HUES48 (cell line): ENCODE data around the gene CPNE4.

Source experiments
- H3K27ac ChIP-seq: one replicate; pipeline ENCODE4 v1.7.0; 2013; ENCODE audit warnings: low read depth, low read length, inconsistent platforms
- H3K27me3 ChIP-seq: 2 replicates; pipeline ENCODE4 v1.6.1; 2013; ENCODE audit warnings: mild to moderate bottlenecking, low read length; ENCODE audit not compliant: control insufficient read depth, insufficient read depth
- H3K36me3 ChIP-seq: 2 replicates; pipeline ENCODE4 v1.6.1; 2013; ENCODE audit warnings: low read length; ENCODE audit not compliant: control insufficient read depth, insufficient read depth
- H3K4me1 ChIP-seq: 2 replicates; pipeline ENCODE4 v1.6.1; 2013; ENCODE audit warnings: mild to moderate bottlenecking, low read length; ENCODE audit not compliant: control insufficient read depth, insufficient read depth
- H3K4me3 ChIP-seq: 2 replicates; pipeline ENCODE4 v1.5.1; 2013; ENCODE audit warnings: mild to moderate bottlenecking, low read depth, low read length
- H3K9ac ChIP-seq: 2 replicates; pipeline ENCODE4 v1.6.1; 2013; ENCODE audit warnings: mild to moderate bottlenecking, low read depth, low read length, moderate library complexity
- H3K9me3 ChIP-seq: 2 replicates; pipeline ENCODE4 v1.6.1; 2013; ENCODE audit warnings: low read length; ENCODE audit not compliant: control insufficient read depth, insufficient read depth

CPNE4 gene

GRCh38 chr3:131960324-131960723 is 74.5 kb downstream of the CPNE4 start:
- no peaks in the 10 kb centered on the region for H3K27me3 ChIP-seq
- no peaks in the 10 kb centered on the region for H3K9me3 ChIP-seq
- H3K27ac ChIP-seq = no peak overlapping the region
- no peaks in the 10 kb centered on the region for H3K36me3 ChIP-seq
- H3K4me3 ChIP-seq = no peak overlapping the region
- H3K4me1 ChIP-seq = peaks cover 27% of the 10 kb centered on the region
- no peak overlapping the region for H3K9ac ChIP-seq

DNA sequence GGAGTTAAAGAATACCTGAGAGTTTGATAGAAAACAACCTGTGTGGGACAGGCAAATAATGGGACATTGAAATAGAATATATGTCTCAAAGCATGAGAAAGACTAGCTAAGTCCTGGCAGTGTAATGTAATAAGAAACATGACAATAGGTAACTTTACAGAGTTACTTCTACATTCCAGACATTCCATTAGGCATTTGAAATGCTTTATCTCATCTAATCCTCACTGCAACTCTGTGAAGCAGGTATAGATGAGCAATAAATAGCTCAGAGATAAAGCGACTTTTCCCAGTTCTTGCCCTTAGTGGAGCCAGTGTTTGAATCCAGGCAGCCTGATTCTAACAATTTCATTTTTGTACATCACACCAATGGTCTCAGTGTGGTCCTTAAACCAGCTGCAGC is 76.8 kb downstream of the CPNE4 start:
- Histone ChIP-seq H3K9me3 (no peaks in the 10 kb centered on the region), H3K9ac (peak overlapping the region; percentile 43; the same call in 1 of the 2 replicates), H3K27ac (peak overlapping the region; percentile 94), H3K4me3 (peak overlapping the region; percentile 24; the same call in 1 of the 2 replicates), H3K36me3 (no peaks in the 10 kb centered on the region), H3K27me3 (no peaks in the 10 kb centered on the region), H3K4me1 (peaks cover 19% of the 10 kb centered on the region)

GRCh38 chr3:131957511-131957910 is 77.3 kb downstream of the CPNE4 start:
- no peaks in the 10 kb centered on the region for H3K9me3 ChIP-seq
- no peaks in the 10 kb centered on the region for H3K27me3 ChIP-seq
- H3K4me3 ChIP-seq = peak overlapping the region; percentile 24; the same call in 1 of the 2 replicates
- peak overlapping the region; percentile 94 for H3K27ac ChIP-seq
- H3K9ac ChIP-seq = peak overlapping the region; percentile 43; the same call in 1 of the 2 replicates
- no peaks in the 10 kb centered on the region for H3K36me3 ChIP-seq
- peaks cover 19% of the 10 kb centered on the region for H3K4me1 ChIP-seq

DNA sequence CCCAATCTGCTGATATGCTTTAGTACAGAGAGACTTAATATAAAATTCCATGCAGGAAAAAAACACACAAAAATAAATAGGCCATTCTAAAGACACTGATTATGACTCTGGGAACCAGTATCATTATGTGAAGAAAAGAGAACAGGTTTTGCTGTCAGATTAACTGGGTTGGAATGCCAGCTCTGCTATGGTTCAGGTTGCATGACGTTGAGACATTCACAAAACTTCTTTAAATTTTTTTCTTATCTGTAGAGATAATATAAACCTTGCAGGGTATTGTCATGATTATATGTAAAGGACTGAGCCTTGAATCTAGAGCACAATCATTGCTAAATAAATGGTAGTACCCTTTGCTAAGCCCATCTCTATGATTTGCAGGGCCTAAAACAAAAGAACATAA is 86.0 kb downstream of the CPNE4 start:
- Histone ChIP-seq H3K9ac (no peak overlapping the region), H3K27ac (no peak overlapping the region), H3K4me1 (no peaks in the 10 kb centered on the region), H3K36me3 (no peaks in the 10 kb centered on the region), H3K27me3 (no peaks in the 10 kb centered on the region), H3K9me3 (no peaks in the 10 kb centered on the region), H3K4me3 (no peak overlapping the region)

DNA sequence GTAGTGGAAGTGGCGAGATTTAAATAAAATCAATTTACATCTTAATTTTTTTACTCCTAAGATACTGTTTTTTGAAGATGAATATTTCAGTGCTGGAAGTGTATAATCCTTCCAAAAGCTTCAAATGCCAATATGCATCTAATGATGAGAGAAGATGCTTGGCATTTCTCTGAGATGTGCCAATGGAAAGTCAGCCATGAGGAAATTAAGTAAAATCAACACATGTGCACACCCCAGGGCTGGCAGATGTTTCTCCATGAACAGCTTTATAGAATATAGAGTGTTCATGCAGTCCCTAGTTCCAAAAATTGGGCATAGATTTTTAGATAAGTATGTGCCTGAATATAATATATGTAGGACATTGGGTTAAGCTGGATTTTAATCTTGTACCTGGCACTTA is 90.1 kb downstream of the CPNE4 start:
- no peak overlapping the region for H3K9ac ChIP-seq
- no peaks in the 10 kb centered on the region for H3K27me3 ChIP-seq
- no peak overlapping the region for H3K4me3 ChIP-seq
- no peaks in the 10 kb centered on the region for H3K36me3 ChIP-seq
- H3K4me1 ChIP-seq = no peaks in the 10 kb centered on the region
- no peaks in the 10 kb centered on the region for H3K9me3 ChIP-seq
- H3K27ac ChIP-seq = no peak overlapping the region

DNA sequence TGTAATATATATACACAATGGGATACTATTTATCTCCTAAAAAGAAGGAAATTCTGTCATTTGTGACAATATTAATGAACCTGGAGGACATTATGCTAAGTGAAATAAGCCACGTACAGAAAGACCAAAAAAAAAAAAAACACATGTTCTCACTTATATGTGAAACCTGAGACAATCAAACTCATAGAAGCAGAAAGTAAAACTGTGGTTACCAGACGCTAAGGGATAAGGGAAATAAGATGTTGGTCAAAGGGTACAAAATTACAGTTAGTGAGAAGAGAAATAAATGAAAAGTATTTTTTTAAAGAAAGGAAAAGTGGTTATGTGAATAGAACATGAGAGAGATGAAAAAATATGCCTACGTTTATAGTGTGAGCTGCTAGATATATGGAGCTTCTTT is 101.1 kb downstream of the CPNE4 start:
- Histone ChIP-seq H3K9me3 (no peaks in the 10 kb centered on the region), H3K27ac (no peak overlapping the region), H3K36me3 (no peaks in the 10 kb centered on the region), H3K4me3 (no peak overlapping the region), H3K9ac (no peak overlapping the region), H3K4me1 (peaks cover 2% of the 10 kb centered on the region; the same call in 1 of the 2 replicates), H3K27me3 (no peaks in the 10 kb centered on the region)

DNA sequence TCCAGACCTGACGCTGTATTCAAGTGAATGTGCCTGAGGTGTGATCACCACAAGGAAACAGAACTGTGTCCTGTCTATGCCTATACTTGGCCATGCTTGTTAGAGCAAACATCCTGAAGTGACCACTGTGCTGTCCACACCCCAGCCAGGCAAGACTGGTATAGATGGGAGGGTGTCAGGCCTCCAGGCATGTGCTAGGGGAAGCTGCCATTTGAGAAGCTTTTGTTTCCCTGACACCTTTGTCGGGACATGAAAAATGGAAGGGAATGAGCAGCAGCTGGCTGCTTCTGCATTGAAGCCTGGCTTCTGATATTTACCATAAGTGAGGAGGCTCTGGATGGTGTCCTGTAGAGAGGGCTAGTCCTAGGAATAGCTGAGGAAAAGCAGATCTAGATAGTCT is 106.2 kb downstream of the CPNE4 start:
- Histone ChIP-seq H3K36me3 (no peaks in the 10 kb centered on the region), H3K4me1 (peaks cover 23% of the 10 kb centered on the region), H3K9me3 (no peaks in the 10 kb centered on the region), H3K9ac (no peak overlapping the region), H3K27me3 (no peaks in the 10 kb centered on the region), H3K4me3 (no peak overlapping the region), H3K27ac (no peak overlapping the region)

GRCh38 chr3:131925571-131925970 is 109.2 kb downstream of the CPNE4 start:
- H3K36me3 ChIP-seq = no peaks in the 10 kb centered on the region
- no peak overlapping the region; the same call in 1 of the 2 replicates for H3K9ac ChIP-seq
- H3K27ac ChIP-seq = peak overlapping the region; percentile 56
- no peaks in the 10 kb centered on the region for H3K27me3 ChIP-seq
- no peak overlapping the region for H3K4me3 ChIP-seq
- no peaks in the 10 kb centered on the region for H3K9me3 ChIP-seq
- H3K4me1 ChIP-seq = peaks cover 23% of the 10 kb centered on the region

DNA sequence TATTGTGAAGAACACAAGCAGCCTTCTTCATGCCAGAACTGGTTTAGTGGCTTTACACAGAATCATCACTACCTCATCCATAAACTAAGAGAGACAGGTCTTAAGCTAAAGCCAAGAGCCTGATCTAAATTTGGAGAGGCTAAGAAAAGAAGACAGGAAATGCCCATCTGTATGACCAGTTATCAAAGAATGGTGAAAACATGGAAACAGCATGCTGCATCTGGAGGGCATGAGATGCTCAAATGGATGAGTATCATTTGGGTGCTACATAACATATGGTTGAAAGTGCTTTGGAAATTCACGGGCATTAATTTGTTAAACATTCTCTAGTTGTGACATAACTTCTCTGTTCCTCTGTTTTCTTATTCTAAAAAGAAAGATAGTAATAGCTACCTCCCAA is 112.5 kb downstream of the CPNE4 start:
- Histone ChIP-seq H3K27me3 (no peaks in the 10 kb centered on the region), H3K4me3 (no peak overlapping the region), H3K9ac (no peak overlapping the region)

GRCh38 chr3:131917006-131917405 is 117.8 kb downstream of the CPNE4 start:
- Histone ChIP-seq H3K4me1 (peaks cover 54% of the 10 kb centered on the region), H3K27me3 (no peaks in the 10 kb centered on the region)

More for the DNA sequence above, 112.5 kb downstream of the CPNE4 start:
- H3K27ac ChIP-seq = no peak overlapping the region
- peaks cover 33% of the 10 kb centered on the region for H3K4me1 ChIP-seq
- H3K9me3 ChIP-seq = no peaks in the 10 kb centered on the region
- no peaks in the 10 kb centered on the region for H3K36me3 ChIP-seq

DNA sequence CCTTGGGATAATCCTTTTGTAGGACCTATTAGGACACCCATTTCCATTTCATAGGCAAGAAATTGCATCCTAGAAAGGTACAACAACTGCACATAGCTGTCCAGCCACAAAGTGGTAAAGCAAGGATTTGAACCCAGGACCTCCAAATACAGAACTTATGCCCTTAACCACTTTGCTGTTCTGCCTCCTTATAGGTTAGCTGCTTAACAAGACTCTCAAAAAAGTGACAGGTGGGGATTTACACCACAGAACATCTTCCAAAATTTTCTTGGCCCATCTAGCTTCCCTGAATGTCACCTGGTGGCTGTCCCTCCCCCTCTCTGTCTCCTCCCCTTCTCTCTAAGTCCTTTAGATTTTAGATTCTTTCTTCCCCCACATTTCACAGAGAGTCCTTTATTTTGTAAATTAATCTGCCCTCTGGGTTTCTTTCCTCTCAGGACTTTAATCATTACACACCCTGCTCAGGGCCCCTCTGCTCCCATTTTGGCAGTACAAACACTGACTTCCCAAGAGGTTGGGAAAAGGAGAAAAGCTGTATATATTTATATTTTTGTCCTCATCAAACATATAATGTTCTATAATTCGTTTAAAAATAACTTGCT is 120.6 kb downstream of the CPNE4 start:
- Histone ChIP-seq H3K27ac (peak overlapping the region; percentile 18), H3K4me1 (peaks cover 53% of the 10 kb centered on the region), H3K4me3 (no peak overlapping the region), H3K9ac (no peak overlapping the region), H3K36me3 (no peaks in the 10 kb centered on the region), H3K9me3 (no peaks in the 10 kb centered on the region), H3K27me3 (no peaks in the 10 kb centered on the region)

More at GRCh38 chr3:131917006-131917405, 117.8 kb downstream of the CPNE4 start:
- Histone ChIP-seq H3K4me3 (no peak overlapping the region), H3K9ac (no peak overlapping the region), H3K9me3 (no peaks in the 10 kb centered on the region), H3K36me3 (no peaks in the 10 kb centered on the region), H3K27ac (no peak overlapping the region)
